ENCODE data around the gene ARRDC5. TPM values are rescaled to one million over a fixed set of nuclear protein-coding genes. Genes with fewer than 3 reads are reported as not detected.

Gene ARRDC5
- total and polyA plus RNA-seq, 2 donors (not counting 3 experiments of a cell fraction or from before 2014, with no cell fraction given): 0.04 TPM; not detected in 1

DNA sequence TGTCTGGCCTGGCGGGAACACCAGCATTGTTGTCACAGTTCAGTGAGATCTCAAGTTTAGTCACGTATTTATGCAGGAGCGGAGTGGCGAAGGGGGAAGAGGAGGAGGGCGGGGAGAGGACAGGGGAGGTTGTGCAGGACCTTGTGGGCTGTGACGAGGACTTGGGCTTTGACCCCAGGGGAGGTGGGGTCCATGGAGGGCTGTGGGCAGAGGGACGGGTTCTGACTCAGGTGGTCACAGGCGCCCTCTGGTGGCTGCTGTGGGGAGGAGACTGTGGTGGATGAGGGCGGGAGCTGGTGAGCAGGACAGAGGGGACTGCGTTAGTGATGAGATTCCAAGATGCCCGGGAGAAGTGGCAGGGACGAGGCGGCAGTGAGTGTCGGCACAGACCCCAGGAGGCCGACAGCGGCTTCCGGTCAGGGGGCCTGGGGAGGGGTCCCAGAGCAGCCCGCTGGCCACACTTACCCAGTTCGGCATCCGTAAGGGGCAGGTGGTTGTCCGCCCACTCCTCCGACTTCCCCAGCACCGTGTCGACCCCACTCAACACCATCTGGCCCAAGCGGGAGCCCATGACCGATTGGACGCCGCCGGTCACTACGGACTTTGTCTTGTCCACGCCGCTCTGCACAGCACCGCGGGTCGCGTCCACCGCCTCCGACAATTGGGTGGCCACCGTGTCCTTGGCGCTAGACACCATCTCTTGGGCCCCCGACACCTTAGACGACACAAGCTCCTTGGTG is 51.0 kb downstream of the ARRDC5 start:
- H3K4me1 ChIP-seq (ENCODE audit: control insufficient read depth, extremely low read depth, insufficient read depth, low read length): no peaks in the 10 kb centered on the region
- H3K79me2 ChIP-seq (ENCODE audit: control insufficient read depth, insufficient read depth, low read length): no peaks in the 10 kb centered on the region
- TF ChIP-seq, protein P1, sequence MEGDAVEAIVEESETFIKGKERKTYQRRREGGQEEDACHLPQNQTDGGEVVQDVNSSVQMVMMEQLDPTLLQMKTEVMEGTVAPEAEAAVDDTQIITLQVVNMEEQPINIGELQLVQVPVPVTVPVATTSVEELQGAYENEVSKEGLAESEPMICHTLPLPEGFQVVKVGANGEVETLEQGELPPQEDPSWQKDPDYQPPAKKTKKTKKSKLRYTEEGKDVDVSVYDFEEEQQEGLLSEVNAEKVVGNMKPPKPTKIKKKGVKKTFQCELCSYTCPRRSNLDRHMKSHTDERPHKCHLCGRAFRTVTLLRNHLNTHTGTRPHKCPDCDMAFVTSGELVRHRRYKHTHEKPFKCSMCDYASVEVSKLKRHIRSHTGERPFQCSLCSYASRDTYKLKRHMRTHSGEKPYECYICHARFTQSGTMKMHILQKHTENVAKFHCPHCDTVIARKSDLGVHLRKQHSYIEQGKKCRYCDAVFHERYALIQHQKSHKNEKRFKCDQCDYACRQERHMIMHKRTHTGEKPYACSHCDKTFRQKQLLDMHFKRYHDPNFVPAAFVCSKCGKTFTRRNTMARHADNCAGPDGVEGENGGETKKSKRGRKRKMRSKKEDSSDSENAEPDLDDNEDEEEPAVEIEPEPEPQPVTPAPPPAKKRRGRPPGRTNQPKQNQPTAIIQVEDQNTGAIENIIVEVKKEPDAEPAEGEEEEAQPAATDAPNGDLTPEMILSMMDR (IDR thresholded peaks at IDR 0.05; ENCODE audit: extremely low read depth in 1 of 2, insufficient read depth in 1 of 2, low read depth in 1 of 2, low read length in 2 of 2): peak; percentile 78 to 90
- TF ChIP-seq POLR2AphosphoS5 (IDR thresholded peaks at IDR 0.05; ENCODE audit: insufficient read depth, low read depth, low read length): peak; percentile 14
- no peak for TF ChIP-seq FOS (IDR thresholded peaks at IDR 0.05; ENCODE audit: borderline replicate concordance, insufficient read depth, low read length)
- no peak overlapping the region for H3K9ac ChIP-seq (replicated peaks; ENCODE audit: extremely low read depth, insufficient read depth, low read length)
- H4K20me1 ChIP-seq (replicated peaks; ENCODE audit: control insufficient read depth, extremely low read depth, insufficient read depth, low read length): no peaks in the 10 kb centered on the region
- FAIRE-seq (peak; percentile 79), DNase-seq (ENCODE audit: low read depth, low spot score) (peak; percentile 53)
- H2AFZ ChIP-seq (ENCODE audit: low read depth, low read length): no peak overlapping the region
- dilution Hi-C loops (cut with MboI; ENCODE audit: extremely low pct_ligation_motif_present, low sequenced_read_pairs): no loop called here
- no TSS peak for BruUV-seq (replicated peaks)
- no peak overlapping the region for H3K27ac ChIP-seq (ENCODE audit: insufficient read depth, low read depth, low read length)
- no peak overlapping the region for H3K4me3 ChIP-seq (replicated peaks in 1 of 3; ENCODE audit: insufficient read depth in 1 of 3, low read depth in 1 of 3, low read length in 3 of 3)
- ChIA-PET POLR2A (interaction anchor here (0.5 kb wide), 1 partner anchor 39 kb away, joined by 3 read pairs; no protein-coding TSS in a partner anchor), CTCF (interaction anchor here (0.6 to 8.7 kb wide), 35 partner anchors 8 to 184 kb away, joined by 3 to 514 read pairs (median 6); partner anchors contain the start of genes FEM1A, KDM4B, PLIN3 and TICAM1)
- intact Hi-C loops (cut with micrococcal nuclease): loop anchor here (1.0 kb wide), 1 partner anchor 42 kb away; no protein-coding TSS in a partner anchor
- no peak overlapping the region for H3K4me2 ChIP-seq (ENCODE audit: insufficient read depth, low read length)
- no peaks in the 10 kb centered on the region for H3K9me3 ChIP-seq (replicated peaks; ENCODE audit: control insufficient read depth, insufficient read depth, low read length)
- H3K36me3 ChIP-seq (ENCODE audit: control insufficient read depth in 2 of 2, extremely low read depth in 1 of 2, insufficient read depth in 2 of 2, low read length in 2 of 2): peaks cover 5 to 26% of the 10 kb centered on the region in 2 experiments
- no peaks in the 10 kb centered on the region for H3K27me3 ChIP-seq (ENCODE audit: control insufficient read depth in 2 of 2, insufficient read depth in 2 of 2, low read length in 2 of 2)
- H3K9me1 ChIP-seq (replicated peaks; ENCODE audit: control insufficient read depth, extremely low read depth, insufficient read depth, low read length): no peaks in the 10 kb centered on the region

DNA sequence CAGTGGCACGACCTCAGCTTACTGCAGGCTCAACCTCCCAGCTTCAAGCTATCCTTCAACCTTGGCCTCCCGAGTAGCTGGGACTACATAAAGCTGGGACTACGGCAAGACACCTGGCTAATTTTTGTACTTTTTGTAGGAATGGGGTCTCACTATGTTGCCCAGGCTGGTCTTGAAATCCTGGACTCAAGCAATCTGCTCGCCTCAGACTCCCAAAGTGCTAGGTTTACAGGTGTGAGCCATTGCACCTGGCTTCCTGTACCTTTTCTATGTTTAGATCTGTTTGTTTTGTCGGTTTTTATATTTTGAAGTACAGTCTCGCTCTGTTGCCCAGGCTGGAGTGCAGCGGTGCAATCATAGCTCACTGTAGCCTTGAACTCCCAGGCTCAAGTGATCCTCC is 53.7 kb downstream of the ARRDC5 start:
- no peaks in the 10 kb centered on the region for H4K20me1 ChIP-seq (replicated peaks; ENCODE audit: control insufficient read depth, extremely low read depth, insufficient read depth, low read length)
- intact Hi-C loops (cut with micrococcal nuclease) (no loop called here), dilution Hi-C loops (cut with MboI; ENCODE audit: extremely low pct_ligation_motif_present, low sequenced_read_pairs) (no loop called here)
- no peak overlapping the region for H3K4me3 ChIP-seq (replicated peaks in 1 of 3; ENCODE audit: insufficient read depth in 1 of 3, low read depth in 1 of 3, low read length in 3 of 3)
- TF ChIP-seq, protein P2, sequence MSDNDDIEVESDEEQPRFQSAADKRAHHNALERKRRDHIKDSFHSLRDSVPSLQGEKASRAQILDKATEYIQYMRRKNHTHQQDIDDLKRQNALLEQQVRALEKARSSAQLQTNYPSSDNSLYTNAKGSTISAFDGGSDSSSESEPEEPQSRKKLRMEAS (IDR thresholded peaks at IDR 0.05; ENCODE audit: insufficient read depth, insufficient read length): no peak
- no peak for TF ChIP-seq GATA2 (IDR thresholded peaks at IDR 0.05; ENCODE audit: insufficient read depth, insufficient read length, low read depth, low read length)
- no peak for TF ChIP-seq POLR2AphosphoS5 (IDR thresholded peaks at IDR 0.05; ENCODE audit: insufficient read depth, low read depth, low read length)
- no peak for TF ChIP-seq POLR2A (IDR thresholded peaks at IDR 0.05; ENCODE audit: low read depth, low read length)
- TF ChIP-seq, protein P1 (IDR thresholded peaks at IDR 0.05; ENCODE audit: extremely low read depth in 1 of 2, insufficient read depth in 1 of 2, low read depth in 1 of 2, low read length in 2 of 2): no peak
- TF ChIP-seq JUN (IDR thresholded peaks at IDR 0.05; ENCODE audit: borderline replicate concordance, insufficient read depth, insufficient read length, low read depth): no peak
- TF ChIP-seq FOS (IDR thresholded peaks at IDR 0.05; ENCODE audit: borderline replicate concordance, insufficient read depth, low read length): no peak
- no peak for TF ChIP-seq MYC (IDR thresholded peaks at IDR 0.05; ENCODE audit: low read depth, low read length)
- TF ChIP-seq EZH2 (IDR thresholded peaks at IDR 0.05; ENCODE audit: borderline replicate concordance, low read depth, low read length, severe bottlenecking): no peak
- H3K9me1 ChIP-seq (replicated peaks; ENCODE audit: control insufficient read depth, extremely low read depth, insufficient read depth, low read length): no peaks in the 10 kb centered on the region
- no TSS peak for BruUV-seq (replicated peaks)
- ChIA-PET CTCF (interaction anchor here (1.2 to 8.7 kb wide), 3 partner anchors 9 to 63 kb away, joined by 3 to 514 read pairs (median 8); no protein-coding TSS in a partner anchor), POLR2A (interaction anchor here (1.3 kb wide), 1 partner anchor 36 kb away, joined by 6 read pairs; no protein-coding TSS in a partner anchor)
- DNase-seq (ENCODE audit: low read depth, low spot score) (no peak), FAIRE-seq (no peak)
- no peak overlapping the region for H3K27ac ChIP-seq (ENCODE audit: insufficient read depth, low read depth, low read length)
- H3K9ac ChIP-seq (replicated peaks; ENCODE audit: extremely low read depth, insufficient read depth, low read length): no peak overlapping the region
- H3K4me1 ChIP-seq (ENCODE audit: control insufficient read depth, extremely low read depth, insufficient read depth, low read length): no peaks in the 10 kb centered on the region
- H3K36me3 ChIP-seq (ENCODE audit: control insufficient read depth in 2 of 2, extremely low read depth in 1 of 2, insufficient read depth in 2 of 2, low read length in 2 of 2): peaks cover 8 to 22% of the 10 kb centered on the region in 2 experiments
- no peaks in the 10 kb centered on the region for H3K9me3 ChIP-seq (replicated peaks; ENCODE audit: control insufficient read depth, insufficient read depth, low read length)
- no peak overlapping the region for H2AFZ ChIP-seq (ENCODE audit: low read depth, low read length)
- no peak overlapping the region for H3K4me2 ChIP-seq (ENCODE audit: insufficient read depth, low read length)
- H3K27me3 ChIP-seq (ENCODE audit: control insufficient read depth in 2 of 2, insufficient read depth in 2 of 2, low read length in 2 of 2): no peaks in the 10 kb centered on the region
- no peaks in the 10 kb centered on the region for H3K79me2 ChIP-seq (ENCODE audit: control insufficient read depth, insufficient read depth, low read length)
